HepG2 (cell line): Measurements from ENCODE around the gene DHX16. TPM values are rescaled to one million over a fixed set of nuclear protein-coding genes. Genes with fewer than 3 reads are reported as not detected.

Experiments
- CBX1 ChIP-seq: IDR thresholded peaks from one replicate; pipeline ENCODE4 v1.6.1; 2016; ENCODE audit warnings: antibody characterized with exemption, low read depth
- DRAP1 ChIP-seq: IDR thresholded peaks from 2 replicates; pipeline ENCODE4 v1.6.1; 2016; ENCODE audit warnings: missing genetic modification reagents, missing compliant biosample characterization
- FOXC1 ChIP-seq: sonication (generic); formaldehyde crosslinking; IDR thresholded peaks from 2 replicates; pipeline ENCODE4 v1.8.0; 2022; ENCODE audit warnings: mild to moderate bottlenecking, missing genetic modification reagents, borderline replicate concordance
- HNRNPK ChIP-seq: fragments of 200-400 bp; formaldehyde crosslinking; IDR thresholded peaks from 2 replicates; pipeline ENCODE4 v1.6.1; 2018; ENCODE audit warnings: low read length, low read depth, moderate library complexity, mild to moderate bottlenecking; ENCODE audit not compliant: poor library complexity, severe bottlenecking
- HOXA9 ChIP-seq: sonication (generic); formaldehyde crosslinking; IDR thresholded peaks from 2 replicates; pipeline ENCODE4 v1.8.1; 2022; ENCODE audit warnings: missing genetic modification reagents, mild to moderate bottlenecking, moderate library complexity, borderline replicate concordance
- KLF15 ChIP-seq: sonication (generic); formaldehyde crosslinking; IDR thresholded peaks from 2 replicates; pipeline ENCODE4 v1.8.1; 2023; ENCODE audit warnings: borderline replicate concordance, mild to moderate bottlenecking, inconsistent platforms, missing genetic modification reagents, mixed read lengths
- NCOA1 ChIP-seq: sonication (generic); formaldehyde crosslinking; IDR thresholded peaks from 2 replicates; pipeline ENCODE4 v1.9.0; 2021; ENCODE audit warnings: missing genetic modification reagents
- PITX1 ChIP-seq: sonication (generic); formaldehyde crosslinking; IDR thresholded peaks from 2 replicates; pipeline ENCODE4 v1.5.1; 2020; ENCODE audit warnings: mild to moderate bottlenecking, missing genetic modification reagents
- PTBP1 ChIP-seq: fragments of 200-400 bp; formaldehyde crosslinking; IDR thresholded peaks from 2 replicates; pipeline ENCODE4 v1.6.1; 2018; ENCODE audit warnings: low read length, low read depth; ENCODE audit not compliant: poor library complexity, severe bottlenecking
- RBFOX2 ChIP-seq: fragments of 200-400 bp; formaldehyde crosslinking; IDR thresholded peaks from 2 replicates; pipeline ENCODE4 v1.6.1; 2017; ENCODE audit warnings: low read depth, mild to moderate bottlenecking, low read length
- RFX5 ChIP-seq: IDR thresholded peaks from 2 replicates; pipeline ENCODE4 v1.6.1; 2011; ENCODE audit warnings: low read depth, low read length, improper control_type of control experiment
- SNAPC2 ChIP-seq: sonication (generic); formaldehyde crosslinking; IDR thresholded peaks from 2 replicates; pipeline ENCODE4 v1.8.1; 2022; ENCODE audit warnings: mild to moderate bottlenecking, missing genetic modification reagents
- TMF1 ChIP-seq: sonication (generic); formaldehyde crosslinking; IDR thresholded peaks from 2 replicates; pipeline ENCODE4 v1.8.1; 2022; ENCODE audit warnings: low read depth, missing genetic modification reagents
- ZFP41 ChIP-seq: sonication (generic); formaldehyde crosslinking; IDR thresholded peaks from 2 replicates; pipeline ENCODE4 v1.4.0; 2020; ENCODE audit warnings: mild to moderate bottlenecking, missing genetic modification reagents, borderline replicate concordance
- ZNF530 ChIP-seq: sonication (generic); formaldehyde crosslinking; IDR thresholded peaks from 2 replicates; pipeline ENCODE4 v1.5.0; 2020; ENCODE audit warnings: low read depth, mild to moderate bottlenecking, missing genetic modification reagents
- ZNF619 ChIP-seq: sonication (generic); formaldehyde crosslinking; IDR thresholded peaks from 2 replicates; pipeline ENCODE4 v1.4.0; 2020; ENCODE audit warnings: mild to moderate bottlenecking, missing genetic modification reagents
- ZNF761 ChIP-seq: sonication (generic); formaldehyde crosslinking; conservative IDR thresholded peaks from 2 replicates; pipeline ENCODE4 v1.4.0; 2020; ENCODE audit warnings: mild to moderate bottlenecking, missing genetic modification reagents
- ZNF839 ChIP-seq: sonication (generic); formaldehyde crosslinking; IDR thresholded peaks from 2 replicates; pipeline ENCODE4 v1.4.0; 2020; ENCODE audit warnings: missing genetic modification reagents, mild to moderate bottlenecking, borderline replicate concordance
- polyA plus RNA-seq, 8 experiments: library from polyadenylated mRNA; depleted of rRNA in 3 of 8; stranded (reverse) in 7 of 8; unstranded in 1 of 8; fragments of >200 nt; fragmentation: Illumina TruSeq in 4 of 8; extraction: Trizol in 4 of 8; gene quantifications; 2 replicates each; pipeline versions ENCODE4 v1.2.1 to v1.2.3, GENCODE V29; 2011 to 2016; ENCODE audit warnings: low read depth in 4 of 8, missing spikeins in 1 of 8, mixed read lengths in 1 of 8; ENCODE audit not compliant: insufficient read depth in 1 of 8
- total RNA-seq, 5 experiments: library from RNA; depleted of rRNA; stranded (reverse); fragments of >200 nt; fragmentation: Illumina TruSeq; extraction: Trizol; gene quantifications; 2 replicates each; pipeline ENCODE4 v1.2.3, GENCODE V29; 2016; ENCODE audit warnings: low read depth in 1 of 5
- TF ChIP-seq, protein P1 (sequence below): sonication (generic); formaldehyde crosslinking; IDR thresholded peaks from 2 replicates; pipeline ENCODE4 v1.8.0; 2022; ENCODE audit warnings: missing genetic modification reagents, mild to moderate bottlenecking, inconsistent platforms, borderline replicate concordance
- TF ChIP-seq, protein P2 (sequence below): sonication (generic); formaldehyde crosslinking; IDR thresholded peaks from 2 replicates; pipeline ENCODE4 v1.5.1; 2020; ENCODE audit warnings: missing genetic modification reagents, mild to moderate bottlenecking, borderline replicate concordance
- TF ChIP-seq, protein P3 (sequence below): sonication (generic); formaldehyde crosslinking; IDR thresholded peaks from 2 replicates; pipeline ENCODE4 v1.4.0; 2020; ENCODE audit warnings: missing genetic modification reagents
- TF ChIP-seq, protein P4 (sequence below): sonication (generic); formaldehyde crosslinking; IDR thresholded peaks from 2 replicates; pipeline ENCODE4 v1.5.1; 2020; ENCODE audit warnings: missing genetic modification reagents, mild to moderate bottlenecking, borderline replicate concordance

Gene DHX16
- total and polyA plus RNA-seq, 2 of the 13 experiments (the other 11 are each of a cell fraction or from before 2014, with no cell fraction given), result 57.0 to 58.5 TPM

DNA sequence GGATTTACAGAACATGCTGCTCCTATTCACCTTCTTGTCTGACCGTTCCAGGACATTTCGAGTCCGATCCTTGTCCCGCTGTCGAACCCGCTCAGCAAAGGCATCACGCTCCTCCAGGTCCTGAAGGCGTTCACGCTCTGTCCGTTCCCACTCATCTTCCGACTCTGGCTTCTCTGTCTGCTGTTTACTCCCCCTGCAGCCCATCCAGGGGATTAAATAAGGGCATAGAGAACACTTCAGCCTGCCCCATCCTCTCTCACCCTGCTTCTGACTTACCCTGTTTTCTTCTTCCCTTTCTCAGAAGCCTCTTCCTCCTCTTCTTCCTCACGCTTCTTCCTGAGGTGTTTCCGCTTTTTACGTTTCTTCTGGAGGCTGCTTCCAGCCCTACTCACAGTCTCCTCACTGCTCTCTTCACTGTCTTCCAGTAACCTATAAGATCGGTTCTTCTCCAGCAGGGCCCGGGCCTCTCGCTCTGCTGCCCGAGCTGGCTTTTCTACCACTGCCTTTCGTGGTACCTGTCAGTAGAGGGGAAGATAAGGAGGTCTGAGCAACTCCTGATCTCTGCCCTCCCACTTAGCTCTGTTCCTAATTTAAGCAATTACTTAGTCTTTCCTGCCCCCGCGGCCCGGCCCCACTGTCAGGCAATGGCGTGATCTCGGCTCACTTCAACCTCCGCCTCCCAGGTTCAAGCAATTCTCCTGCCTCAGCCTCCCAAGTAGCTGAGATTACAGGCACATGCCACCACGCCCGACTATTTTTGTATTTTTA lies 1.9 kb downstream of the DHX16 start (continued):
- TF ChIP-seq ZNF761 (CRISPR knock-in tag) (no peak), NCOA1 (no peak), ZNF530 (CRISPR knock-in tag) (no peak), FOXC1 (CRISPR knock-in tag) (no peak), DRAP1 (no peak), PITX1 (CRISPR knock-in tag) (0 out of 2 replicates have a peak, but pooled peaks have one; percentile 57), RBFOX2 (no peak), PTBP1 (no peak), TMF1 (CRISPR knock-in tag) (no peak), ZNF619 (CRISPR knock-in tag) (no peak), SNAPC2 (no peak), ZNF839 (CRISPR knock-in tag) (peak; percentile 28; the same call in 1 of the 2 replicates), CBX1 (no peak), RFX5 (no peak), KLF15 (CRISPR knock-in tag) (no peak), ZFP41 (CRISPR knock-in tag) (no peak), HNRNPK (no peak), HOXA9 (no peak)
- TF ChIP-seq, protein P1, sequence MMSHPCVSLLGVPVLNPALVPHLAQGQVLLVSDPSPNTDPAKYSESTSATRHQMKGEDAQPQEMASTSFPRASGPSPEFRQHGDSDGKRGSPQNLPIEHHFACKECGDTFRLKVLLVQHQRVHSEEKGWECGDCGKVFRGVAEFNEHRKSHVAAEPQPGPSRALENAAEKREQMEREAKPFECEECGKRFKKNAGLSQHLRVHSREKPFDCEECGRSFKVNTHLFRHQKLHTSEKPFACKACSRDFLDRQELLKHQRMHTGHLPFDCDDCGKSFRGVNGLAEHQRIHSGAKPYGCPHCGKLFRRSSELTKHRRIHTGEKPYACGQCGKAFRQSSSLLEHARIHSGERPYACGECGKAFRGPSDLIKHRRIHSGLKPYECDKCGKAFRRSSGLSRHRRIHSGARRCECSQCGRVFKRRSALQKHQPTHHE (CRISPR knock-in tag), result no peak
- TF ChIP-seq, protein P2, sequence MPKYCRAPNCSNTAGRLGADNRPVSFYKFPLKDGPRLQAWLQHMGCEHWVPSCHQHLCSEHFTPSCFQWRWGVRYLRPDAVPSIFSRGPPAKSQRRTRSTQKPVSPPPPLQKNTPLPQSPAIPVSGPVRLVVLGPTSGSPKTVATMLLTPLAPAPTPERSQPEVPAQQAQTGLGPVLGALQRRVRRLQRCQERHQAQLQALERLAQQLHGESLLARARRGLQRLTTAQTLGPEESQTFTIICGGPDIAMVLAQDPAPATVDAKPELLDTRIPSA (CRISPR knock-in tag), result no peak
- TF ChIP-seq, protein P3, sequence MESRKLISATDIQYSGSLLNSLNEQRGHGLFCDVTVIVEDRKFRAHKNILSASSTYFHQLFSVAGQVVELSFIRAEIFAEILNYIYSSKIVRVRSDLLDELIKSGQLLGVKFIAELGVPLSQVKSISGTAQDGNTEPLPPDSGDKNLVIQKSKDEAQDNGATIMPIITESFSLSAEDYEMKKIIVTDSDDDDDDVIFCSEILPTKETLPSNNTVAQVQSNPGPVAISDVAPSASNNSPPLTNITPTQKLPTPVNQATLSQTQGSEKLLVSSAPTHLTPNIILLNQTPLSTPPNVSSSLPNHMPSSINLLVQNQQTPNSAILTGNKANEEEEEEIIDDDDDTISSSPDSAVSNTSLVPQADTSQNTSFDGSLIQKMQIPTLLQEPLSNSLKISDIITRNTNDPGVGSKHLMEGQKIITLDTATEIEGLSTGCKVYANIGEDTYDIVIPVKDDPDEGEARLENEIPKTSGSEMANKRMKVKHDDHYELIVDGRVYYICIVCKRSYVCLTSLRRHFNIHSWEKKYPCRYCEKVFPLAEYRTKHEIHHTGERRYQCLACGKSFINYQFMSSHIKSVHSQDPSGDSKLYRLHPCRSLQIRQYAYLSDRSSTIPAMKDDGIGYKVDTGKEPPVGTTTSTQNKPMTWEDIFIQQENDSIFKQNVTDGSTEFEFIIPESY (CRISPR knock-in tag), result peak; percentile 98
- TF ChIP-seq, protein P4, sequence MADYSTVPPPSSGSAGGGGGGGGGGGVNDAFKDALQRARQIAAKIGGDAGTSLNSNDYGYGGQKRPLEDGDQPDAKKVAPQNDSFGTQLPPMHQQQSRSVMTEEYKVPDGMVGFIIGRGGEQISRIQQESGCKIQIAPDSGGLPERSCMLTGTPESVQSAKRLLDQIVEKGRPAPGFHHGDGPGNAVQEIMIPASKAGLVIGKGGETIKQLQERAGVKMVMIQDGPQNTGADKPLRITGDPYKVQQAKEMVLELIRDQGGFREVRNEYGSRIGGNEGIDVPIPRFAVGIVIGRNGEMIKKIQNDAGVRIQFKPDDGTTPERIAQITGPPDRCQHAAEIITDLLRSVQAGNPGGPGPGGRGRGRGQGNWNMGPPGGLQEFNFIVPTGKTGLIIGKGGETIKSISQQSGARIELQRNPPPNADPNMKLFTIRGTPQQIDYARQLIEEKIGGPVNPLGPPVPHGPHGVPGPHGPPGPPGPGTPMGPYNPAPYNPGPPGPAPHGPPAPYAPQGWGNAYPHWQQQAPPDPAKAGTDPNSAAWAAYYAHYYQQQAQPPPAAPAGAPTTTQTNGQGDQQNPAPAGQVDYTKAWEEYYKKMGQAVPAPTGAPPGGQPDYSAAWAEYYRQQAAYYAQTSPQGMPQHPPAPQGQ (CRISPR knock-in tag), result no peak
